ENCODE measurements around the gene SLC17A2.

SLC17A2 gene

DNA sequence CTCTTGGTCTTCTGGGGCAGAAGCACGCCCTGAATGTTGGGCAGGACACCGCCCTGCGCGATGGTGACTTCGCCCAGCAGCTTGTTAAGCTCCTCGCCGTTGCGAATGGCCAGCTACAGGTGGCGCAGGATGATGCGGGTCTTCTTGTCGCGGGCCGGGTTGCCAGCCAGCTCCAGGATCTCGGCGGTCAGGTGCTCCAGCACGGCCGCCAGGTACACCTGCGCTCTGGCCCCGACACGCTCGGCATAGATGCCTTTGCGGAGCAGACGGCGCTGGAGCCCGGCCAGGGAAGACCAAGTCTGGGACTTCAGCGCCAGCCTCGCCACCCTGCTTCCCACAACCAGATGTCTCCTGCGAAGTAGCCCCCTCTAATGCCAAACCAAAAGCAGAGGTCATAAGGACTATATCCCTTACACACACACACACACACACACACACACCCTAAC lies 48.4 kb downstream of the SLC17A2 start:
- peak; percentile 4 to 9 for DNase-seq

GRCh38 chr6:25880601-25881000 lies 49.9 kb downstream of the SLC17A2 start:
- no peak for DNase-seq

DNA sequence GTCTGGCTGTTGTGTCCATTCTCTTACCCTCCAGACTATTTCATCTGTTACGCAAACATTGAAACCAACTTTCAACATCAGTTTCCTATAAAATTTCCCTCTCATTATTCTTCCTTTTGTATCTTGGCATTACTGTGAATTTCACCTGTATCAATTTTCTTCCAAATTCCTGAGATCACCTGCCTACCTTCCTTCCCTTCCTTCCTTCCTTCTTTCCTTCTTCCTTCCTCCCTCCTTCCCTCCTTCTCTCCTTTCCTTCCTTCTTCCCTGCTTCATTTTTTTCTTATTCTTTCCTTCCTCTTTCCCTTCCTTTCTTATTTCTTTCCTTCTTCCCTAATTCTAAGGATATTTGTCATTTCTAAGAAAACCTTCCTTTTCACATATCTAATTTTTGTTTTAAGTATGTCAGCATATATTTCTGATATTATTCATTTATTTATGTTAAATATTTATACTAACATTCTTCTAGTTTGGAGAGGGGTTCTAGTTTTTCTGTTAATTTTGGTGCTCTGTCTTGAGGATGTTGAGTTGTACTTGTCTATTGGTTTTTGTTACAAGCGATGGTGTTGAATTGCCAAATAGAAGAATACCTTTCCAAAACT lies 51.7 kb downstream of the SLC17A2 start:
- no peak for DNase-seq

DNA sequence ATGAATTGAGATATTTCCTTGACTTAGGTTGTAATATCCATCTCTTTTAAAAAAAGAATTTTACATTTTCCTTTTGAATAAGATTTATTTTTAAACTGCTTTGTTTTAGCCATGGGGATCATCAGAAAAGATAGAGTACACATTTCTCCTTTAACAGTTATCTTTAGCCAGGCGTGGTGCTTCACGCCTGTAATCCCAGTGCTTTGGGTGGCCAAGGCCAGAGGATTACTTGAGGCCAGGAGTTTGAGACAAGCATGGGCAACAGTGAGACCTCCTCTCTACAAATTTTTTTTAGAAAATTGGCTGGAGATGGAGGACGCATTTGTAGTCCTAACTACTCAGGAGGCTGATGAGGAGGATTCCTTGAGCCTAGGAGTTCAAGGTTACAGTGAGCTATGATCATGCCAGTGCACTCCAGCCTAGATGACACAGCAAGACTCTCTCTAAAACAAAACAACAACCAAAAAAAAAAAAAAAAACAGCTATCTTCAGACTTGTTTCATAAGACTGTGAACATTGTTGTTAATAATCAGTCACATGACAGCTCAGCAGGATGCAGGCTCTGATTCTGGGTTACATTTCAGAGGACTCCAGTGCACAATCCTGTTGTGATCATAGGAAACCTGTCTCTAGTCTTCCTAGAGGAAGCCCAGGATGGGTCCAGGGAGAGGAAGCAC lies 54.4 kb downstream of the SLC17A2 start:
- no peak for DNase-seq

GRCh38 chr6:25875563-25875905 lies 55.0 kb downstream of the SLC17A2 start:
- DNase-seq = no peak

DNA sequence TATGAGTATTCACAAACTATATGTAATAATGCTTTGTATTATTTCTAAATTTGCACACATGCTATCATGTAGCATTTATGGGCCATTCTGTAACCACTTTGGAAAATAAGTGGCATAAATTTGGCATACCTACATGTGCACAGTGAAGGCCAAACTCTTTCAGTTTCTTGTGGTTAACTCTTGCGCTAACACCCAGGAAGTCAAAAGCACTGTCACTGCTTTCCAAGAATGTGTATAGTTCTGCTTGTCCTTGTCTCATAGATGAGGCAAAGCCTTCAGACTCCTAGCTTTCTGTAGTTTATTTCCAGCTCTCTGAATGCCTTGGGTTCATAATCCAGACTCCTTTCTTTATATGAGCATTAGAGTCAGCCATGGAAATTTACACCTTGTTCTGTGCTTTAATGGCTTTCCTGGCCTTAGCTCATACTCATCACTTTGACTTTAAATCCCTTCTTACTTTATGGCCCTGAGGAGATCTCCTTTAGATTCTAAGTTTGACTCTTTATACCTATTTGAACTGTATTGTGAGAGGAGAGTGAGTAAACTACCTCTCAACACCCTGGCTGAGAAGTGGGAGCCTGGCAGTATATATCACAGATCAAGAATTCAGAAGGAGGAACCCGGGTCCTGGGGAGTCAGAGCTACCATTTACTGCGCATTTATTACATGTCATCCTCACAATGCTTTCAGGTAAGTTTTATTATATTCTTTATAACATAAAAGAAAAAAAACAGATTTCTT lies 55.5 kb downstream of the SLC17A2 start:
- DNase-seq = no peak

DNA sequence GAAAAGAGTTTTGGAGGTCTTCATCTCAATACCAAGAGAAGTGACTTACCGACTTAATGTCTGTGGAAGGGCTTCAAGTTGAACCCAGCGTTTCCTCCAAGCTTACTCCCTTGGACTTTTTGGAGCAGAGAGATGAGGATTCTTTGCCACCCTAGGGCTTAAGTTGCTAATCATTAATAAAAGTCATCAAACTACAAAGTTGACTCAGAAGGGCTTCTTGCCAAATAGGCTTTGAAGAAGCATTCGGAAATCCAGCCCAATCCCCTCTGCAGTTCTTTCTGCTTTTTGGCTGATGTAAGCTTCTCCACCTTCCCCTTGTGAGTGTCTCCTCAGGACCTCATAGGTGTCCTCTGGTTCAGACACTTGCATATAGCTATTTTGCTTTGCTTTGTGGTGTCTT lies 56.4 kb downstream of the SLC17A2 start, which contains the start of gene SLC17A3:
Gene SLC17A3, minus strand, starts transcription at position 126 of the 400 bp plus-strand sequence. CDS start 5,856 bp downstream, outside the sequence.
- DNase-seq = no peak

DNA sequence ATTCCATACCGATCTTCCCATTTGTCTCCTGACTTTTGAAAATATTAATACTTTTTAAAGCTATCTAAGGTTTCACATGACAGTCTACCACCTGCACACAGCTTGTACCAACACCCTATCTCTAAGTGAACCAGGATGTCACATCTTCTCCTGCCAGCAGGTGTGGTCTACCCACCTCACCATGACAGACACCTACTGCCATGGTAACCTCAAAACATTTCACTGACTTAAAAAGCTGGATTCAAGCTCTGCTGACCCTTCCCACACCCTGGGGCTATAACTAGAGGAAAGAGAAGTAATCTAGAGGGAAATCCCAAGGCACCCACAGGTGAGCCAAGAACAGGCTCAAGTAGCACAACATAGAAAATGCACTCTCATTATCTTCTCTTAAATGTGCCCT lies 57.7 kb downstream of the SLC17A2 start:
- DNase-seq = no peak

DNA sequence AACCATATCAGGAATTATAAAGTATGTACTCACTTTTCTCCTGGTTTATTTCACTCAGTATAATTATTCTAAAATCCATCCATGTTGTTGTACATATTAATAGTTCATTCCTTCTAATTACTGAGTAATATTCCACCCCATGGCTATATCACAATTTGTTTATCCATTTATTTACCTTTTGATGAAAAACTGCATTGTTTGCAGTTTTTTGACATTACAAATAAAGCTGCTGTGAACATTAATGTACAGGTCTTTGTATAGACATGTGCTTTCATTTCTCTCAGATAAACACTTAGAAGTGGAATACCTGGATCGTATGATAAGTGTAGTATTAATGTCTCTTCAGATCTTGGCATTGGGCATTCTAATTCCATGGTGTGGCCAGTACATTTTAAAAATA lies 60.7 kb downstream of the SLC17A2 start:
- DNase-seq = no peak

DNA sequence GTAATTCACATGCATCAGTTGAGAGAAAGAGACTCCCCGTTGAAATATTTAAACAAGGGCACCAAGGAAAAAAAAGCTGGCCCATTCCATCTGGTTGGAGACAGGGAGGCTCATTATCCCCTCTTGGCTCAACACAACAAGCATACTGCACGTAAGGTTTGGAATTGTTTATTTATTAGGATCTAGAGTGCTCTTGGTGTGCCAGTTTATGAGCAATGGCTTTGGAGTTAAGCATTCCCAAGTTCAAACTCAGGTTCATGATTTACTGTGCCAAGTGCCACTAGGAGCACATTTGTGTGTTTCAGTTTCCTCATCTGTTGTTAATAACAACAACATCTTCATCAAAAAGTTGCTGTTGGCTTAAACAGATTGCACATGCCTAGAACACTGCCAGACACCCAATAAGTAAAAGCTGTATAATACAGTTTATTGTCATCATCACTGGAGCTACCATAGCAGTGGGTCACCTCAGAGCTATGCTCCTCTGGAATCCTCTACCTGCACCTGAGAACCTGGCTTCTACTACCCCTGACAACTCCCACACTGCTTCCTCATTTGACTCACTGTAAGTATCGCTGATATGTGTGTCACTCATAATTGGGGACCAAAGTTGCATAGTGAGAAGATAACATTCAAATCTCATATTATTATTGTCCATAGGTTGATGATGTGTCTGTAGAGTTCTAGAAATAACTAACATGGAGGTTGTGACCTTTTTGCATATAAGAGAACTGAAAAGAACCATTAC lies 61.9 kb downstream of the SLC17A2 start:
- DNase-seq = no peak

DNA sequence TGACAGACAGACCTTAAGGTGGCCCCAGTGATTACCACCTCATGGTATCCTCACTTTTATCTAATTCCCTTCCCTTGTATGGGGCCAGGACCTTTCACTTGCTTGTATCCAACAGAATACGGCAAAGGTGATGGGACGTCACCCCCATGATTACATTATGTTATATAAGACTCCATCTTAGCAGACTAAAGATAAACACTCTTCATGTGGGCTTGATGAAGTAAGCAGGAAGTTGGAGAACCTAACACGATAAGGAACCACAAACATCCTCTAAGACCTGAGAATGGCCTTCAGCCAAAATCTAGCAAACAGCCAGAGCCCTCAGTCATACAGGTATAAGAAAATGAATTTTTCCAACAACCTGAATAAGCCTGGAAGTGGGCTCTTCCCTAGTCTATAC lies 64.5 kb downstream of the SLC17A2 start:
- DNase-seq = no peak

DNA sequence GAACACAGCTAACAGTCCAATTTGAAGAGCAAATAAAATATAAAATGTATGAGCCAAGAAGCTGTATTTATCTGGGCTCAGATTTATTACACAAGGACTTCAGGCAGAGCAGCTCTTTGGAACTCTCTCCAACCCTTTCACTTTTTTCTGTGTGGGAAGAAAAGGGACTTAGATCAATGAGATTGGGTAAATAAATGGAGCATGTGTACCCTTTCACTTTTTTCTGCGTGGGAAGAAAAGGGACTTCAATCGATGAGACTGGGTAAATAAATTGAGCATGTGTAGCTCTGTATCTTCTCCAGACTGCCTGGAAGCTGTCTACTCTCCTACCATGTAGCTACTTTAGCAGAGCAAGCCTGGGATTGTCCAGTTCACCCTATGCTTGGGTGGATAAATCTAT lies 67.1 kb downstream of the SLC17A2 start:
- DNase-seq = no peak
